HUES6 (cell line): ENCODE results near the gene DTX1.
A peak's percentile ranks its signal among the peaks of the same experiment; 100 is the strongest.

Source experiments
- H3K27ac ChIP-seq: 2 replicates; pipeline ENCODE4 v1.7.0; 2013; ENCODE audit warnings: low read depth, mild to moderate bottlenecking, low read length, inconsistent platforms
- H3K27me3 ChIP-seq: 2 replicates; pipeline ENCODE4 v1.6.1; 2013; ENCODE audit warnings: low read length; ENCODE audit not compliant: control insufficient read depth, insufficient read depth
- H3K36me3 ChIP-seq: 2 replicates; pipeline ENCODE4 v1.6.1; 2013; ENCODE audit warnings: low read length; ENCODE audit not compliant: control insufficient read depth, insufficient read depth
- H3K4me1 ChIP-seq: 2 replicates; pipeline ENCODE4 v1.6.1; 2013; ENCODE audit warnings: low read length; ENCODE audit not compliant: control insufficient read depth, insufficient read depth
- H3K4me3 ChIP-seq: 2 replicates; pipeline ENCODE4 v1.5.1; 2013; ENCODE audit warnings: low read depth, low read length
- H3K9ac ChIP-seq: one replicate; pipeline ENCODE4 v1.6.1; 2013; ENCODE audit warnings: mild to moderate bottlenecking, low read length
- H3K9me3 ChIP-seq: 2 replicates; pipeline ENCODE4 v1.6.1; 2013; ENCODE audit warnings: low read depth, low read length; ENCODE audit not compliant: control insufficient read depth, insufficient read depth

The DTX1 gene

GRCh38 chr12:113064395-113065125, 8.0 kb downstream of the DTX1 start:
- H3K9me3 ChIP-seq = no peaks in the 10 kb centered on the region
- no peak overlapping the region for H3K9ac ChIP-seq
- H3K4me1 ChIP-seq = peaks cover 21% of the 10 kb centered on the region
- no peaks in the 10 kb centered on the region for H3K36me3 ChIP-seq
- H3K4me3 ChIP-seq = no peak overlapping the region
- peaks cover 39% of the 10 kb centered on the region for H3K27me3 ChIP-seq
- no peak overlapping the region for H3K27ac ChIP-seq

- no peak overlapping the region for H3K9ac ChIP-seq
- H3K27me3 ChIP-seq = peaks cover 31% of the 10 kb centered on the region
- H3K36me3 ChIP-seq = no peaks in the 10 kb centered on the region
- H3K9me3 ChIP-seq = no peaks in the 10 kb centered on the region
- H3K4me3 ChIP-seq = peak overlapping the region; percentile 47
- peaks cover 21% of the 10 kb centered on the region for H3K4me1 ChIP-seq
- no peak overlapping the region for H3K27ac ChIP-seq
Observed at GRCh38 chr12:113065126-113066007, 8.8 kb downstream of the DTX1 start.

GRCh38 chr12:113066813-113067400, 10.4 kb downstream of the DTX1 start:
- no peaks in the 10 kb centered on the region for H3K36me3 ChIP-seq
- H3K9me3 ChIP-seq = no peaks in the 10 kb centered on the region
- no peak overlapping the region for H3K9ac ChIP-seq
- no peak overlapping the region for H3K27ac ChIP-seq
- H3K4me3 ChIP-seq = no peak overlapping the region
- H3K27me3 ChIP-seq = peaks cover 28% of the 10 kb centered on the region
- H3K4me1 ChIP-seq = peaks cover 25% of the 10 kb centered on the region

- Histone ChIP-seq H3K36me3 (no peaks in the 10 kb centered on the region), H3K9ac (no peak overlapping the region), H3K4me3 (no peak overlapping the region), H3K4me1 (peaks cover 17% of the 10 kb centered on the region), H3K27ac (no peak overlapping the region), H3K27me3 (peaks cover 18% of the 10 kb centered on the region), H3K9me3 (no peaks in the 10 kb centered on the region)
Observed at GRCh38 chr12:113067987-113068935, 11.7 kb downstream of the DTX1 start.

GRCh38 chr12:113069149-113069548, 12.6 kb downstream of the DTX1 start:
- Histone ChIP-seq H3K4me1 (peaks cover 17% of the 10 kb centered on the region), H3K9me3 (no peaks in the 10 kb centered on the region), H3K27me3 (peaks cover 11% of the 10 kb centered on the region), H3K9ac (no peak overlapping the region), H3K27ac (no peak overlapping the region), H3K4me3 (no peak overlapping the region), H3K36me3 (no peaks in the 10 kb centered on the region)

GRCh38 chr12:113069751-113070116, 13.2 kb downstream of the DTX1 start:
- Histone ChIP-seq H3K4me3 (no peak overlapping the region), H3K4me1 (peaks cover 17% of the 10 kb centered on the region), H3K9ac (no peak overlapping the region), H3K27me3 (peaks cover 11% of the 10 kb centered on the region), H3K36me3 (no peaks in the 10 kb centered on the region), H3K27ac (no peak overlapping the region), H3K9me3 (no peaks in the 10 kb centered on the region)

GRCh38 chr12:113070117-113070906, 13.8 kb downstream of the DTX1 start:
- peaks cover 17% of the 10 kb centered on the region for H3K4me1 ChIP-seq
- H3K27me3 ChIP-seq = peaks cover 13% of the 10 kb centered on the region
- no peaks in the 10 kb centered on the region for H3K36me3 ChIP-seq
- no peak overlapping the region for H3K4me3 ChIP-seq
- no peak overlapping the region for H3K9ac ChIP-seq
- H3K27ac ChIP-seq = no peak overlapping the region
- no peaks in the 10 kb centered on the region for H3K9me3 ChIP-seq

- Histone ChIP-seq H3K27ac (no peak overlapping the region), H3K27me3 (peaks cover 24% of the 10 kb centered on the region)
Observed at GRCh38 chr12:113071135-113072112, 14.9 kb downstream of the DTX1 start.

GRCh38 chr12:113072136-113072535, 15.6 kb downstream of the DTX1 start:
- no peaks in the 10 kb centered on the region for H3K9me3 ChIP-seq
- H3K27ac ChIP-seq = no peak overlapping the region
- H3K27me3 ChIP-seq = peaks cover 31% of the 10 kb centered on the region
- H3K4me3 ChIP-seq = no peak overlapping the region
- H3K9ac ChIP-seq = no peak overlapping the region
- peaks cover 7% of the 10 kb centered on the region for H3K4me1 ChIP-seq
- no peaks in the 10 kb centered on the region for H3K36me3 ChIP-seq

More at GRCh38 chr12:113071135-113072112, 14.9 kb downstream of the DTX1 start:
- H3K9me3 ChIP-seq = no peaks in the 10 kb centered on the region
- no peaks in the 10 kb centered on the region for H3K36me3 ChIP-seq
- H3K4me3 ChIP-seq = no peak overlapping the region
- peaks cover 13% of the 10 kb centered on the region for H3K4me1 ChIP-seq
- no peak overlapping the region for H3K9ac ChIP-seq
